Measurements from ENCODE around the gene TUBGCP3. TPM values are rescaled to one million over a fixed set of nuclear protein-coding genes. Genes with fewer than 3 reads are reported as not detected.

TUBGCP3 gene
- total and polyA plus RNA-seq, 5 experiments from 2014 or later, result 8.5 to 48.6 (median 14.6) TPM

DNA sequence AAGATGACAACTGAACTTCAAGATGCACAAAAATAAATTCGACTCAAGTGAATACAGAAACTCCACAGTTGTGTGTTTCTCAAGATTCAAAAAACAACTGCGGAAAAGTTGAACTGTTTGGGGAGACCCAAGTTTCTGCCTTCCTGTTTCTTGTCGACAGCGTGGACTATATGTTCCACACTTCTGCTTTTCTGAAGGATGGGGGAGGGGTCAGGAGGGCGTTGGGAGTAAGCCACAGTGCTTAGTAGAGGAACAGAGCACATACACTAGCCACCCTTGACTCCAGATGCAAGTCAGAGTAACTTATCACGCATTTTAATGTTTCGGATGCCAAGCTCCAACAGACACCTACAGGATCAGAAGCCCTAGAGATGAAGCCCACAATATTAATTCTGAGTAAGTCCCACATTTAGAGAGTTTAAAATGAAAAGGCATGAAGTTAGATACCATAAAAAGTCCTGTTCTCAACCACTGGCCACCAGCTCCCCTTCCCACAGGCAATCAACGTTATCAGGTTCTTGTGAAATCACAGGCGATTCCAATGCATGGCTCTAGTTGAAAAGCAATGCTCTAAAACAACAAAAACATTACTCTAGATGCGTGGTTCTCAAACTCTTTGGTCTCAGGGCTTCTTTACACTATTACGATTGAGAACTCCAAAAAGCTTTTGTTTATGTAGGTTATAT lies 4.2 kb downstream of the TUBGCP3 start:
- H3K4me3 Mint-ChIP-seq, result peak overlapping the region in 3 of 10 donors; percentile 3 to 34 (median 5)
- ATAC-seq (no peak), DNase-seq (peak in 1 of 10 donors; percentile 24)
- peaks cover 31 to 77% (median 59%) of the 10 kb centered on the region in 4 donors for H3K4me1 Mint-ChIP-seq
- peak overlapping the region in 5 of 10 donors; percentile 17 to 82 (median 61) for H3K27ac Mint-ChIP-seq
- peaks cover 0 to 1% (median 0%) of the 10 kb centered on the region in 9 donors for H3K9me3 Mint-ChIP-seq
- H3K27me3 Mint-ChIP-seq, result no peaks in the 10 kb centered on the region
- peaks cover 0 to 12% (median 7%) of the 10 kb centered on the region in 3 donors for H3K36me3 Mint-ChIP-seq
- POLR2A ChIA-PET, result no interaction called here

DNA sequence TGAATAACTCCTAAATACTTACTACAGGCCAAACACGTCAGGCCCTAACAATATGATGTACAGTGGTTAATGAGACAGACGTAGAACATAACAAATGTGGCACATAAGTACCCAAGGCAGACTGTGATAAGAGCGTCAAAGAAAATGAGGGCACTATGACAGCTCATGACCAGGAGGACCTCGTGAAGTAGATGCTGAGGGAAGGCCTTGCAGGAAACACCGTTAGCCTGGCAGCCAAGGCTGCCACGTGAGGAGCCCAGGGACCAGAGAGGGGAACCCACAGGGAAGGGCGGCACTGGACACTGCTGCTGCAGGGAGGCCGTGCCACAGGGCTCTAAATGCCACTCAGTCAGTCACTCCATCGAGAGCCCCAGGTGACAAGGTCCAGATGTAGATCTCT lies 5.7 kb downstream of the TUBGCP3 start:
- POLR2A ChIA-PET, result no interaction called here
- peaks cover 28 to 73% (median 53%) of the 10 kb centered on the region in 4 donors for H3K4me1 Mint-ChIP-seq
- no peak for DNase-seq
- H3K27ac Mint-ChIP-seq, result peak overlapping the region in 5 of 10 donors; percentile 10 to 83 (median 60)
- H3K36me3 Mint-ChIP-seq, result peaks cover 1 to 15% (median 10%) of the 10 kb centered on the region in 3 donors
- no peak for ATAC-seq
- peak overlapping the region in 3 of 10 donors; percentile 1 to 34 (median 6) for H3K4me3 Mint-ChIP-seq
- peaks cover 0 to 4% (median 0%) of the 10 kb centered on the region in 9 donors for H3K9me3 Mint-ChIP-seq
- H3K27me3 Mint-ChIP-seq, result no peaks in the 10 kb centered on the region

DNA sequence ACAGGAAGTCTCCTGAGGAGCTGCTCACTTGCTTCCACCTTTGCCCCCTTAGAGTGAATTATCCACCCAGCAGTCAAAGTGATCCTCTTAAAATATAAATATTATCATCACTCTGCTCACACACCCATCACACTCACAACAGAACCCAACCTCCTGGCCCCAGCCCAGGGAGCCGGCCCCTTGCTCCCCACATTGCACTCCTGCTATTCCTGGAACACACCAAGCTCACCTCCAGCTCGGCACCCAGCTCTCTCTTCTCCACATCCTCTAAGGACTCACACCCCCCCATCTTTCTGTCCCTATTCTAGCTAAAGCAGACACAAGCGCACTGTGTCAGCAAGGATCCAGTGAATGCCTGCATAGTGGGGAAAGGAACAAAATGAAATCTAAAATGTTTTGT lies 7.0 kb downstream of the TUBGCP3 start:
- peaks cover 0 to 4% (median 0%) of the 10 kb centered on the region in 9 donors for H3K9me3 Mint-ChIP-seq
- no peak for ATAC-seq
- peaks cover 26 to 71% (median 48%) of the 10 kb centered on the region in 4 donors for H3K4me1 Mint-ChIP-seq
- H3K36me3 Mint-ChIP-seq, result peaks cover 4 to 18% (median 14%) of the 10 kb centered on the region in 3 donors
- H3K27ac Mint-ChIP-seq, result peak overlapping the region in 3 of 10 donors; percentile 14 to 66 (median 62)
- DNase-seq, result no peak
- no peak overlapping the region for H3K4me3 Mint-ChIP-seq
- no peaks in the 10 kb centered on the region for H3K27me3 Mint-ChIP-seq
- POLR2A ChIA-PET, result no interaction called here

DNA sequence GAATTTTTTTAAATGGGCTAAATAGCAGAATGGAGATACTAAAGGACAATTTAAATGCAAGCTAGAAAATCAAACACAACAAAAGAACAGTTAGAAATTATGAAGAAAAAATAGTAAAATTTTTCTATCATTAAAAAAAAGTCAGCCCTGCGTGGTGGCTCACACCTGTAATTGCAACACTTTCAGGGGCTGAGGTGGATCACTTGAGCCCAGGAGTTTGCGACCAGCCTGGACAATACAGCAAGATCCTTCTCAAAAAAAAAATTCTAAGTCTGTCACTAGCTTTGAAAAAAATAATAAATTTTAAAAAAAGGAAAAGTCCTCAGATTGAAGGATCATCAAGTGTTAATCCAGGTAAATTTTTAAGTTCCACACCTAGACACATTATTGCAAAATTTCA lies 7.7 kb downstream of the TUBGCP3 start:
- H3K27me3 Mint-ChIP-seq, result no peaks in the 10 kb centered on the region
- peaks cover 31 to 73% (median 54%) of the 10 kb centered on the region in 4 donors for H3K4me1 Mint-ChIP-seq
- POLR2A ChIA-PET, result no interaction called here
- H3K36me3 Mint-ChIP-seq, result peaks cover 4 to 18% (median 14%) of the 10 kb centered on the region in 3 donors
- H3K9me3 Mint-ChIP-seq, result peaks cover 0 to 4% (median 1%) of the 10 kb centered on the region in 9 donors
- ATAC-seq, result no peak
- no peak for DNase-seq
- H3K4me3 Mint-ChIP-seq, result no peak overlapping the region
- H3K27ac Mint-ChIP-seq, result no peak overlapping the region

DNA sequence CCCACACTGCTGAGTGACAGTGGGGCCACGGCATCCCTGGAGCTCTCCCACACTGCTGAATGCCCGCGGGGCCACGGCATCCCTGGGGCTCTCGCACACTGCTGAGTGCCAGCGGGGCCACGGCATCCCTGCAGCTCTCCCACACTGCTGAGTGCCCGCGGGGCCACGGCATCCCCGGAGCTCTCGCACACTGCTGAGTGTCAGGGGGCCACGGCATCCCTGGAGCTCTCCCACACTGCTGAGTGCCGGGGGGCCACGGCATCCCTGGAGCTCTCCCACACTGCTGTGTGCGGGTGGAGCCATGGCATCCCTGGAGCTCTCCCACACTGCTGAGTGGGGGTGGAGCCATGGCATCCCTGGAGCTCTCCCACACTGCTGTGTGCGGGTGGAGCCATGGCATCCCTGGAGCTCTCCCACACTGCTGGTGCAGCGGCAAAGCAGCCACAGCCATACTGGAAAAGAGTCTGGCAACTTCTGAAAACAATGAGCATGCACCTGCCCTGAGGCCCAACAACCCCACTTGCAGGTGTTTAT lies 8.6 kb downstream of the TUBGCP3 start:
- H3K4me3 Mint-ChIP-seq, result no peak overlapping the region
- POLR2A ChIA-PET, result no interaction called here
- no peak overlapping the region for H3K27ac Mint-ChIP-seq
- DNase-seq, result no peak
- ATAC-seq, result no peak
- H3K9me3 Mint-ChIP-seq, result peaks cover 0 to 4% (median 1%) of the 10 kb centered on the region in 9 donors
- no peaks in the 10 kb centered on the region for H3K27me3 Mint-ChIP-seq
- H3K36me3 Mint-ChIP-seq, result peaks cover 4 to 18% (median 14%) of the 10 kb centered on the region in 3 donors
- H3K4me1 Mint-ChIP-seq, result peaks cover 37 to 75% (median 61%) of the 10 kb centered on the region in 4 donors

DNA sequence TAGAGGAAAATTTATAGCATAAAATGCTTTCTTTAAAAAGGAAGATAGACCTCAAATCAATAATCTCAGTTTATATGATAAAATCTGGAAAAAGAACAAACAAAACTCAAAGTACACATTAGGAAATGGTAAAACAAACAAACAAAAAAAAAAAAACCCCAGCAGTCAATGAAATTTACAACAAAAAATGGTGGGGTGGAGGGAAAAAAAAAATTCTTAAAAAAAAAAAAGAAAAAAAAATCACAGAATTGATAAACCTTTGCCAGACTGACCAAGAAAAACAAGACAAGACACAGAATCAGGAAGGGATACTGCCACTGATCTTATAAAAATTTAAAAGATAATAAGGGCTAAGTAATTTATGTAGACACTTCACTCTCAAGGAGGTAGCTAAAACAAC lies 11.2 kb downstream of the TUBGCP3 start:
- DNase-seq (no peak), ATAC-seq (no peak)
- no peaks in the 10 kb centered on the region for H3K27me3 Mint-ChIP-seq
- peaks cover 4 to 14% (median 12%) of the 10 kb centered on the region in 3 donors for H3K36me3 Mint-ChIP-seq
- H3K27ac Mint-ChIP-seq, result no peak overlapping the region
- no peak overlapping the region for H3K4me3 Mint-ChIP-seq
- H3K4me1 Mint-ChIP-seq, result peaks cover 41 to 68% (median 62%) of the 10 kb centered on the region in 4 donors
- H3K9me3 Mint-ChIP-seq, result peaks cover 0 to 4% (median 1%) of the 10 kb centered on the region in 9 donors
- POLR2A ChIA-PET, result no interaction called here

DNA sequence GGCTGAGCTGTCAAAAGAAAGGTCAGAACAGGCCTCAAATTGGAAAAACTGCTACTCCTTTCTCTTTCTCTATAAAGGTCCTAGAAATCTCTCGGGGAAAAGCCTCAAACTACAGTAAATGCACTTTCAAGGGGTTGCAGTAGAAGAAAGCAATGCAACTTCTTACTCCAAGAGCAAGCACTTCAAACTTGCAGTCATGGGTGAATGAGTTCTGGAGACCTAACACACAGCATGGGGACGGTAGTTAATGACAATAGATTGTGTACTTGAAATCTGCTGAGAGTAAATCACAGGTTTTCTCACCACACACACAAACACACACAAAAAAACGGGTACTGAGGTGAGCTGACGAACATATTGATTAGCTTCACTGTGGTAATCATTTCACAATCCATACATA lies 11.8 kb downstream of the TUBGCP3 start:
- ATAC-seq (no peak), DNase-seq (no peak)
- Mint-ChIP-seq H3K4me3 (no peak overlapping the region), H3K4me1 (peaks cover 39 to 67% (median 62%) of the 10 kb centered on the region in 4 donors), H3K27ac (peak overlapping the region in 1 of 10 donors; percentile 50), H3K9me3 (peaks cover 0 to 4% (median 1%) of the 10 kb centered on the region in 9 donors), H3K36me3 (peaks cover 4 to 14% (median 11%) of the 10 kb centered on the region in 3 donors), H3K27me3 (no peaks in the 10 kb centered on the region)
- POLR2A ChIA-PET, result no interaction called here

DNA sequence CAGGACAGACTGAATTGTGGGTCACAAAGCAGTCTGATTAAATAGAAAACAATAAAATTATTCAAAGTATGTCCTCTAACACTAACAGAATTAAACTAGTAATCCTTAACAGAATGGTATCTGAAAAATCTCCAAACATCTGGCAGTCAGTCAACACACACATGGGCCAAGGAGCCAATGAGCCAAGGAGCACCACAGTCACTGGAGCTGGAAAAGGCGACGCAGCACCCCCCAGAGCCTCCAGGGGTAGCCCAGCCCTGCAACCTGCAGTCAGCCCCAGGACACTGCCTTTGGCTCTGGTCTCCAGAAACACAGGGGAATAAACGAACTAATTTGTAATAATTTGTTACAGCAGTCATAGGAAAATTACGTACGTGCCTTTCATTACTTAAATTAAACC lies 12.3 kb downstream of the TUBGCP3 start:
- Mint-ChIP-seq H3K27ac (peak overlapping the region in 3 of 10 donors; percentile 30 to 86 (median 50)), H3K4me3 (peak overlapping the region in 3 of 10 donors; percentile 0 to 30 (median 12)), H3K27me3 (no peaks in the 10 kb centered on the region), H3K36me3 (peaks cover 4 to 17% (median 15%) of the 10 kb centered on the region in 3 donors), H3K9me3 (peaks cover 0 to 4% (median 1%) of the 10 kb centered on the region in 9 donors), H3K4me1 (peaks cover 40 to 70% (median 62%) of the 10 kb centered on the region in 4 donors)
- POLR2A ChIA-PET, result no interaction called here
- ATAC-seq (no peak), DNase-seq (no peak)

DNA sequence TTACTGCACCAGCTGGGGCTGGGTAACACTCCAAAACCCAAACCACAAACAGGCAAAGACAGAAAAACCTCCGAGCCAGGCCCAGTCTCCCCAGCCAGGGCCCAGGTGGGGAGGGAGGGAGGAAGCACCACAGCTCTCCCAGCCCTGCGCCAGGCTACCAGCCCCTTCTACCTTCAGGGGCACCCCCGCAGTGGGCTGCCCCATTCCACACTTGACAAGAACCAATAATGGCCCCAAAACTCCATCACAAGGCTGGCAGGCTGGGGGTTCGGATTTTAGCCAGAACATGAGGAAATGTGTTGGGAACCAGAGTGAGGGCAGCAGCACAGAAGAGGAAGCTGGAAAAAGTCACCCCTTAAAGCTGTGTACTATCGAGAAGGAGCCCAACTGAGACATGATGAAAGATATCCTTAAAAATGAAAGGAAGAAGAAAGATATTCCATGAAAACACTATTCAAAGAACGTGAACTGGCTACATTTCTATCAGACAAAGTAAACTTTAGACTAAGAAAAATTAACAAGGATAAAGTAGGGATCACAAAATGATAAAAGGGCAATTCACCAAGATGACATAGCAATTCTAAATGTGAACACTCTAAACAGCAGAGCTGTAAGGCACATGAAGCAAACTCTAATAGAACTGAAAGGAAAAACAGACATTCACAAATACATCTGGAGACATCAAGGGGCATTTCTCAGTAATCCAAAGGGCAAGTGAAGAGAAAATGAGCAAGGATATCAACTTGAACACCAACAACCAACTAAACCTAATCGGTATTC lies 12.9 kb downstream of the TUBGCP3 start:
- Mint-ChIP-seq H3K9me3 (peaks cover 0 to 4% (median 1%) of the 10 kb centered on the region in 9 donors), H3K4me1 (peaks cover 40 to 73% (median 60%) of the 10 kb centered on the region in 4 donors), H3K4me3 (peak overlapping the region in 2 of 10 donors; percentile 6 to 12), H3K36me3 (peaks cover 4 to 16% (median 16%) of the 10 kb centered on the region in 3 donors), H3K27me3 (no peaks in the 10 kb centered on the region), H3K27ac (peak overlapping the region in 7 of 10 donors; percentile 6 to 86 (median 46))
- DNase-seq, result no peak
- POLR2A ChIA-PET, result interaction anchor here (0.7 kb wide), 1 partner anchor 11 kb away, joined by 3 read pairs; no protein-coding TSS in a partner anchor
- no peak for ATAC-seq

DNA sequence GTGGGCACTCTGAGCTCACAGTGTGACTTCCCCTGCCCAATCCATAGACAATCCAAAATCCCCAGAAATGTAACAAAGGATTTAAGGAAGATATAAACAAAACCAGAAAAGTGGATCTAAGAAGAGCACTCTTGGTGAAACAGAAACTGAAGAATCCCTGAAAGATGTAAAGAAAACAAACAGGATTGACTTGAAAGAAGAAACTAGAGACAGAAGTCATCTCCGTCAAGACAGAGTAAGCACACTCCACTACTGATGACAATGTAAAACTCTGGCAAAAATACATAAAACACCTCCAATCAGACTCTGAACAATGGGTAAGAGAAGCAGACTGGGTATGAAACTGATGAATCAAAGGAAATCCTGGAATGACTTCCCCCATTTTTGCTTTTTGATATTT lies 13.5 kb downstream of the TUBGCP3 start:
- Mint-ChIP-seq H3K27ac (peak overlapping the region in 6 of 10 donors; percentile 0 to 75 (median 58)), H3K4me1 (peaks cover 39 to 74% (median 58%) of the 10 kb centered on the region in 4 donors)
- POLR2A ChIA-PET, result no interaction called here

DNA sequence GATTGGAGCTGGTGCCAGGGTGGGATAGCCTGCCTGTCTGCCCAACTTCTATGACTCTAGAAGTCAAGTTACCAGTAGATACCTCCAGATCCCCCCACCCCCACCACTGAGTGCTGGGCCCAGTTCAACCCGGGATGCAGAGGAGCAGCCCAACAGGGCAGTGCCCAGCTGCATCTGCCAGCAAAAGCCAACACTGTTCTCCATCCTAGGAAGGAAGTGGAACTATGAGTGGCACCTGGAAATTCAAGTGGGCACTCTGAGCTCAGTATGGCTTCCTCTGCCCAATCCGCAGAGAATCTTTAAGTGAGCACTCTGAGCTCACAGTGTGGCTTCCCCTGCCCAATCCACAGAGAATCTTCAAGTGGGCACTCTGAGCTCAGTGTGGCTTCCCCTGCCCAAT lies 14.2 kb downstream of the TUBGCP3 start:
- Mint-ChIP-seq H3K27ac (peak overlapping the region in 2 of 10 donors; percentile 44 to 74), H3K9me3 (peaks cover 0 to 4% (median 1%) of the 10 kb centered on the region in 9 donors), H3K36me3 (peaks cover 4 to 23% (median 13%) of the 10 kb centered on the region in 3 donors), H3K4me1 (peaks cover 41 to 75% (median 54%) of the 10 kb centered on the region in 4 donors), H3K27me3 (no peaks in the 10 kb centered on the region), H3K4me3 (no peak overlapping the region)
- ATAC-seq (no peak), DNase-seq (no peak)
- POLR2A ChIA-PET, result no interaction called here

More for the DNA sequence above, 13.5 kb downstream of the TUBGCP3 start:
- DNase-seq (no peak), ATAC-seq (no peak)
- no peak overlapping the region for H3K4me3 Mint-ChIP-seq
- H3K9me3 Mint-ChIP-seq, result peaks cover 0 to 4% (median 1%) of the 10 kb centered on the region in 9 donors
- peaks cover 4 to 19% (median 12%) of the 10 kb centered on the region in 3 donors for H3K36me3 Mint-ChIP-seq
- no peaks in the 10 kb centered on the region for H3K27me3 Mint-ChIP-seq

DNA sequence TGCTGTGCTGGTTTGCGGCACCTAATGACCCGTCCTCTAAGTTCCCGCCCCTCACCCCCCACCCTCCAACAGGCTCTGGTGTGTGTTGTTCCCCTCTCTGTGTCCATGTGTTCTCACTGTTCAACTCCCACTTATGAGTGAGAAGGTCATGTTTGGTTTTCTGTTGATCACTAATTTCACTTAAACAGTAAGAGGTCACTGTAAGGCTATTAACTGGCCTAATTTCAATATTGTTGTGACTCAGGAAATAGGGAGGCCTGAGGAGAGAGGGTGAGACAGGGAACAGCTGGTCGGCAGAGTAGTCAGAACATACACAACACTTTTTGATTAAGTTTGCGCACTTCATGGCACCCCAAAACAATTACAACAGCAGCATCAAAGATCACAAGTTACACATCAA lies 15.6 kb downstream of the TUBGCP3 start:
- H3K9me3 Mint-ChIP-seq, result peaks cover 0 to 4% (median 0%) of the 10 kb centered on the region in 9 donors
- POLR2A ChIA-PET, result no interaction called here
- no peak overlapping the region for H3K4me3 Mint-ChIP-seq
- H3K27me3 Mint-ChIP-seq, result no peaks in the 10 kb centered on the region
- peak overlapping the region in 1 of 10 donors; percentile 32 for H3K27ac Mint-ChIP-seq
- ATAC-seq (no peak), DNase-seq (no peak)
- peaks cover 4 to 28% (median 12%) of the 10 kb centered on the region in 3 donors for H3K36me3 Mint-ChIP-seq
- H3K4me1 Mint-ChIP-seq, result peaks cover 38 to 75% (median 50%) of the 10 kb centered on the region in 4 donors
